NCI-H748 treated with DMSO at 0.1 percent for 48 hours (cell line): ENCODE data around the gene PPP2R1A.
A peak's percentile ranks its signal among the peaks of the same experiment; 100 is the strongest.
"Not testable (repeated sequence)": the region's sequence is repeated elsewhere in the genome, so short reads cannot be mapped to it uniquely, and the experiment has no call there.

Experiments used
- DNase-seq: peaks from one replicate; lab custom pipeline; 2025; lab: John Stamatoyannopoulos, UW

PPP2R1A gene

GRCh38 chr19:52200755-52201391 is 11.0 kb downstream of the PPP2R1A start:
- not testable (repeated sequence) for DNase-seq

GRCh38 chr19:52206481-52206880 is 16.6 kb downstream of the PPP2R1A start:
- DNase-seq, result no peak

- no peak for DNase-seq
Measured at GRCh38 chr19:52211203-52211602, 21.4 kb downstream of the PPP2R1A start.

GRCh38 chr19:52211926-52212571 is 22.2 kb downstream of the PPP2R1A start:
- DNase-seq, result no peak

- DNase-seq, result no peak
Measured at GRCh38 chr19:52212572-52213255, 22.9 kb downstream of the PPP2R1A start.

GRCh38 chr19:52214241-52214640 is 24.4 kb downstream of the PPP2R1A start:
- no peak for DNase-seq

- no peak for DNase-seq
Measured at GRCh38 chr19:52216401-52216800, 26.5 kb downstream of the PPP2R1A start.

GRCh38 chr19:52217576-52217975 is 27.7 kb downstream of the PPP2R1A start:
- no peak for DNase-seq

GRCh38 chr19:52219611-52220010 is 29.8 kb downstream of the PPP2R1A start:
- no peak for DNase-seq

- DNase-seq, result no peak
Measured at GRCh38 chr19:52221031-52221430, 31.2 kb downstream of the PPP2R1A start.

- DNase-seq, result no peak
Measured at GRCh38 chr19:52221831-52222375, 32.1 kb downstream of the PPP2R1A start.

- DNase-seq, result no peak
Measured at GRCh38 chr19:52224211-52224610, 34.4 kb downstream of the PPP2R1A start.

GRCh38 chr19:52226652-52227051 is 36.8 kb downstream of the PPP2R1A start:
- DNase-seq, result no peak

GRCh38 chr19:52227196-52227940 is 37.5 kb downstream of the PPP2R1A start:
- DNase-seq, result no peak

GRCh38 chr19:52227980-52228379 is 38.1 kb downstream of the PPP2R1A start:
- DNase-seq, result no peak

GRCh38 chr19:52229524-52229923 is 39.7 kb downstream of the PPP2R1A start:
- DNase-seq, result no peak

GRCh38 chr19:52230685-52231084 is 40.8 kb downstream of the PPP2R1A start:
- DNase-seq, result no peak

- no peak for DNase-seq
Measured at GRCh38 chr19:52231154-52231910, 41.5 kb downstream of the PPP2R1A start.

- DNase-seq, result no peak
Measured at GRCh38 chr19:52234406-52234805, 44.6 kb downstream of the PPP2R1A start.

GRCh38 chr19:52237197-52237596 is 47.3 kb downstream of the PPP2R1A start:
- no peak for DNase-seq

GRCh38 chr19:52237771-52238400 is 48.0 kb downstream of the PPP2R1A start:
- DNase-seq, result peak; percentile 28
